Vagina (tissue), 2 donors: Measurements from ENCODE around the gene NAA10. TPM values are rescaled to one million over a fixed set of nuclear protein-coding genes. Genes with fewer than 3 reads are reported as not detected.
A peak's percentile ranks its signal among the peaks of the same experiment; 100 is the strongest.

ENCODE experiments used
- DNase-seq, 2 donors: peaks; one replicate each; pipeline ENCODE4 v3.0.0-alpha.2; 2017; ENCODE audit errors: extremely low spot score in 2 of 2
- H3K27ac ChIP-seq: fragments of 200-600 bp; sonication (generic); one replicate; pipeline ENCODE4 v1.5.1; 2019
- H3K27me3 ChIP-seq: fragments of 200-600 bp; sonication (generic); one replicate; pipeline ENCODE4 v1.5.1; 2019
- H3K36me3 ChIP-seq, 2 donors: fragments of 200-600 bp; sonication (generic); one replicate each; pipeline ENCODE4 v1.5.1; 2017 to 2019
- H3K4me1 ChIP-seq: fragments of 200-600 bp; sonication (generic); one replicate; pipeline ENCODE4 v1.5.1; 2019
- H3K4me3 ChIP-seq, 2 donors: fragments of 200-600 bp; sonication (generic); 1 replicate in 1 of 2; 2 replicates in 1 of 2; pipeline ENCODE4 v1.5.1; 2016 to 2019
- H3K9me3 ChIP-seq: fragments of 200-600 bp; sonication (generic); one replicate; pipeline ENCODE4 v1.5.1; 2019
- CTCF ChIP-seq, 3 experiments: fragments of 450-650 bp in 2 of 3; fragments of 200-600 bp in 1 of 3; sonication (generic) in 1 of 3; IDR thresholded peaks; one replicate each; pipeline ENCODE4 v1.5.1; 2017 to 2019; ENCODE audit warnings: antibody characterized with exemption in 3 of 3, mild to moderate bottlenecking in 2 of 3, moderate library complexity in 2 of 3
- POLR2A ChIP-seq, 2 donors: fragments of 450-650 bp; IDR thresholded peaks; one replicate each; pipeline ENCODE4 v1.6.1; 2017; ENCODE audit warnings: antibody characterized with exemption in 2 of 2, mild to moderate bottlenecking in 2 of 2, moderate library complexity in 2 of 2
- POLR2AphosphoS5 ChIP-seq, 2 donors: sonication (generic); formaldehyde crosslinking; IDR thresholded peaks; one replicate each; pipeline ENCODE4 v1.9.0; 2017; ENCODE audit warnings: antibody characterized with exemption in 2 of 2, mild to moderate bottlenecking in 2 of 2, low read depth in 1 of 2; ENCODE audit not compliant: insufficient read depth in 1 of 2
- intact Hi-C: fragments of 100-400 bp; cut with DNase I; formaldehyde crosslinking; loops from one replicate; pipeline ENCODE4 v1.15.1; 2023
- total RNA-seq: library from RNA; depleted of rRNA; stranded (reverse); fragments of >200 nt; gene quantifications from one replicate; pipeline ENCODE4 v1.2.3, GENCODE V29; 2016

The NAA10 gene
- total RNA-seq, 1 donor from 2014 or later = 66.8 TPM

GRCh38 chrX:153954558-153955227, 19.9 kb upstream of the NAA10 start:
- no peak for TF ChIP-seq POLR2A (IDR thresholded peaks at IDR 0.05)
- TF ChIP-seq POLR2AphosphoS5 (IDR thresholded peaks at IDR 0.05; ENCODE audit: insufficient read depth in 1 of 2, low read depth in 1 of 2) = no peak
- TF ChIP-seq CTCF (IDR thresholded peaks at IDR 0.05) = no peak
- H3K4me1 ChIP-seq = no peaks in the 10 kb centered on the region
- no peaks in the 10 kb centered on the region for H3K27me3 ChIP-seq
- intact Hi-C loops = no loop called here
- no peaks in the 10 kb centered on the region for H3K9me3 ChIP-seq
- DNase-seq = no peak
- H3K36me3 ChIP-seq = peaks cover 0 to 82% of the 10 kb centered on the region in 2 donors
- H3K27ac ChIP-seq = no peak overlapping the region
- no peak overlapping the region for H3K4me3 ChIP-seq

- no peaks in the 10 kb centered on the region for H3K4me1 ChIP-seq
These were observed 19.2 kb upstream of the NAA10 start for GRCh38 chrX:153953892-153954557.

DNA sequence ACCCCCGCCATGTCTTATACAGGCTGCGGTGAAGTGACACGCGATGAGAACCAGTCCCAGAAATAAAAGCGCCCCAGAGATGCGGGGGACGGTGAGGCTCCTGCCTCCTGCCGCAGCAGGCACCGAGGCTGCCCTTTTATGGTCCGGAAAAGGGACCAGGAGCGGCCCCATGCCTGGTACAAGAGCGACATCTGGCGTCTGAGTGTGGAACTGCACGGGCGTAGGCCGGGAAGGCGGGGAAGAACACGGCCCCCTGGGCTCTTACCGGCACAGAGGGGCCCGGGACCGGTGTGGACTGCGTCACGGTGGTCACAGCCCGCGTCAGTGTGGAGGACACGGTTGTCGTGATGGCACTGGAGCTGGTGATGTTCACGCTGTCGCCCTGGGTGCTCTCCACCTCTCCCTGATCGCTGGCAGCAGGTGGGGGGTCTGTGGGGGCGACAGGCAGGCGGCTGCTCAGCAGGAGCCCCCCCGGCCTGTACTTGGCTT, 18.5 kb upstream of the NAA10 start:
- Histone ChIP-seq H3K27ac (peak overlapping the region; percentile 17), H3K4me3 (no peak overlapping the region), H3K27me3 (no peaks in the 10 kb centered on the region), H3K9me3 (no peaks in the 10 kb centered on the region), H3K4me1 (no peaks in the 10 kb centered on the region), H3K36me3 (peaks cover 0 to 73% of the 10 kb centered on the region in 2 donors)
- TF ChIP-seq POLR2AphosphoS5 (IDR thresholded peaks at IDR 0.05; ENCODE audit: insufficient read depth in 1 of 2, low read depth in 1 of 2) (peak; percentile 33 to 48), POLR2A (IDR thresholded peaks at IDR 0.05) (no peak), CTCF (IDR thresholded peaks at IDR 0.05) (peak; percentile 95 to 97 (median 95))
- intact Hi-C loops = no loop called here
- DNase-seq = no peak

More at GRCh38 chrX:153953892-153954557, 19.2 kb upstream of the NAA10 start:
- Histone ChIP-seq H3K27ac (peak overlapping the region; percentile 17), H3K4me3 (no peak overlapping the region), H3K9me3 (no peaks in the 10 kb centered on the region), H3K36me3 (peaks cover 0 to 79% of the 10 kb centered on the region in 2 donors), H3K27me3 (no peaks in the 10 kb centered on the region)
- DNase-seq = no peak
- intact Hi-C loops = no loop called here
- no peak for TF ChIP-seq CTCF (IDR thresholded peaks at IDR 0.05)

DNA sequence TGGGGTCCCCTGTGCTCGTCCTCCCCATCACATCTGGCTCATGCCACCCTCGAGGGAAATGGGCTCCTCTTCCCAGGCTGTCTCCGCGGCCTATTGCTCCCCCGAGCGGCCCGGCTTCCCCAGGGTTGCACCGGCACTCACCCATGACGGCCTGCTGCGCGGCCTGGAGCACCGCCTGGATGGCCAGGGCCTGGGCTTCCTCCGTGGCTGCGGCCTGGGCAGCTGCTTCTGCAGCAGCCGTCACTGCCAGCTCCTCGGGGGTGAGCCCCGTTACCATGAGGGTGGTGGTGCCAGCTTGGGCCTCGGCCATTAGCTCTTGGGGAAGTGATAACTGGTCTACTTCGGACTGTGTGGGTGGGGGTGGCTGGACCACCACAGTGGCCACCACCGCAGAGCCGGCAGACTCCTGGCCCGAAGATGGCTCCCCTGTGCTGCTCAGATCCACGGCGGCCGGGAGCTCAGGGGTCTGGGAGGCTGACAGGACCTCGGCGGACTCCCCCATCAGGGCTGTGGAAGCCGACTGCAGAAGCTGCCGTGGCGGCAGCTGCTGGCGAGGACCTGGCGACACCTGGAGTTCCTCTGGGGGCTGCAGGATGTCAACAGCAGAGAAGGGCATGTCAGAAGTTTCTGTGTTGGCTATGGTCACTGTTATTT, 17.7 kb upstream of the NAA10 start:
- no peak for DNase-seq
- Histone ChIP-seq H3K9me3 (no peaks in the 10 kb centered on the region), H3K4me3 (peak overlapping the region in 1 of 2 donors; percentile 8), H3K36me3 (peaks cover 0 to 67% of the 10 kb centered on the region in 2 donors), H3K27me3 (no peaks in the 10 kb centered on the region), H3K4me1 (no peaks in the 10 kb centered on the region), H3K27ac (peak overlapping the region; percentile 17)
- TF ChIP-seq POLR2A (IDR thresholded peaks at IDR 0.05) (no peak), CTCF (IDR thresholded peaks at IDR 0.05) (no peak), POLR2AphosphoS5 (IDR thresholded peaks at IDR 0.05; ENCODE audit: insufficient read depth in 1 of 2, low read depth in 1 of 2) (no peak)
- intact Hi-C loops = no loop called here
